HepG2 (cell line): ENCODE data around the gene MC2R. TPM values are rescaled to one million over a fixed set of nuclear protein-coding genes. Genes with fewer than 3 reads are reported as not detected.

Experiments used
- ATAC-seq: fragments of 200-7000 bp; cut with Tn5 transposase; 3 replicates; pipeline ENCODE4 v1.9.1; 2020; ENCODE audit warnings: mild to moderate bottlenecking, moderate library complexity
- BruUV-seq: library from RNA; stranded (reverse); fragments of 400-500 nt; replicated peaks from 2 replicates; lab custom pipeline; 2021; lab: Mats Ljungman, UMichigan
- CTCF ChIA-PET: fragments of 300-600 bp; formaldehyde crosslinking; extraction: SDS; loops from one replicate; lab custom pipeline; 2021; ENCODE audit warnings: low total read pairs, inconsistent platforms, low intra/inter-chr PET ratio; lab: Yijun Ruan, JAX
- POLR2A ChIA-PET: fragments of 350-600 bp; sonication (Branson Sonifier 250); formaldehyde crosslinking; loops from one replicate; lab custom pipeline; 2020; ENCODE audit warnings: antibody characterized with exemption, inconsistent platforms; lab: Yijun Ruan, JAX
- DNase-seq: peaks from one replicate; pipeline ENCODE4 v3.0.0-alpha.2; 2015; ENCODE audit warnings: low spot score
- FAIRE-seq: peaks from 3 replicates; lab custom pipeline; 2011; peaks lifted over from hg19 to GRCh38; lab: Jason Lieb, UNC
- H2AFZ ChIP-seq: one replicate; pipeline ENCODE4 v1.6.1; 2011; ENCODE audit warnings: low read length, inconsistent platforms
- H3K27ac ChIP-seq: fragments of 300-600 bp; 3 replicates; pipeline ENCODE4 v1.8.0; 2011; ENCODE audit warnings: mixed run types, mild to moderate bottlenecking, mixed read lengths, low read length, inconsistent platforms; ENCODE audit not compliant: insufficient read depth; ENCODE audit errors: extremely low read length
- H3K27me3 ChIP-seq, 2 experiments: fragments of 200-600 bp in 1 of 2; 2 replicates in 1 of 2; 3 replicates in 1 of 2; pipeline versions ENCODE4 v1.6.0 to v1.8.0; 2011; ENCODE audit warnings: low read length in 2 of 2, mild to moderate bottlenecking in 2 of 2, moderate library complexity in 2 of 2, inconsistent platforms in 1 of 2; ENCODE audit not compliant: insufficient read depth in 2 of 2, control insufficient read depth in 1 of 2
- H3K36me3 ChIP-seq, 2 experiments: fragments of 200-600 bp in 1 of 2; replicated peaks in 1 of 2; 2 replicates in 1 of 2; 3 replicates in 1 of 2; pipeline versions ENCODE4 v1.5.1 to v1.8.0; 2011; ENCODE audit warnings: low read length in 2 of 2, inconsistent platforms in 1 of 2; ENCODE audit not compliant: insufficient read depth in 2 of 2, control insufficient read depth in 1 of 2
- H3K4me1 ChIP-seq: 2 replicates; pipeline ENCODE4 v1.5.1; 2012; ENCODE audit warnings: low read length, inconsistent platforms; ENCODE audit not compliant: insufficient read depth
- H3K4me2 ChIP-seq: 2 replicates; pipeline ENCODE4 v1.6.0; 2011; ENCODE audit warnings: low read depth, low read length, inconsistent platforms
- H3K4me3 ChIP-seq, 3 experiments: fragments of 200-600 bp in 1 of 3; sonication (generic), shearing (Covaris generic) in 1 of 3; replicated peaks in 1 of 3; 2 replicates each; pipeline ENCODE4 v1.5.1; 2011 to 2016; ENCODE audit warnings: low read length in 3 of 3, inconsistent platforms in 2 of 3, low read depth in 2 of 3, mild to moderate bottlenecking in 2 of 3, control low read depth in 1 of 3, mixed read lengths in 1 of 3; ENCODE audit not compliant: insufficient read depth in 1 of 3
- H3K79me2 ChIP-seq: one replicate; pipeline ENCODE4 v1.6.1; 2011; ENCODE audit warnings: low read length, inconsistent platforms; ENCODE audit not compliant: insufficient read depth
- H3K9ac ChIP-seq: 2 replicates; pipeline ENCODE4 v1.6.0; 2011; ENCODE audit warnings: mild to moderate bottlenecking, low read depth, low read length, inconsistent platforms; ENCODE audit not compliant: insufficient read depth
- H3K9me3 ChIP-seq: 2 replicates; pipeline ENCODE4 v1.5.1; 2012; ENCODE audit warnings: mild to moderate bottlenecking, low read length
- H4K20me1 ChIP-seq: 2 replicates; pipeline ENCODE4 v1.6.0; 2011; ENCODE audit warnings: inconsistent platforms, mild to moderate bottlenecking, low read length, moderate library complexity; ENCODE audit not compliant: insufficient read depth
- E2F5 ChIP-seq: sonication (generic); formaldehyde crosslinking; conservative IDR thresholded peaks from 2 replicates; pipeline ENCODE4 v1.4.0; 2020; ENCODE audit warnings: missing genetic modification reagents
- MTF2 ChIP-seq: sonication (generic); formaldehyde crosslinking; IDR thresholded peaks from 2 replicates; pipeline ENCODE4 v1.5.0; 2020; ENCODE audit warnings: missing genetic modification reagents, borderline replicate concordance
- NKX3-1 ChIP-seq: sonication (generic); formaldehyde crosslinking; IDR thresholded peaks from 2 replicates; pipeline ENCODE4 v1.5.0; 2020; ENCODE audit warnings: missing genetic modification reagents
- POLR2G ChIP-seq: fragments of 200-400 bp; formaldehyde crosslinking; IDR thresholded peaks from 2 replicates; pipeline ENCODE4 v1.6.1; 2018; ENCODE audit warnings: mild to moderate bottlenecking, low read depth, low read length, moderate library complexity
- SATB2 ChIP-seq: sonication (generic); formaldehyde crosslinking; IDR thresholded peaks from 2 replicates; pipeline ENCODE4 v1.5.0; 2020; ENCODE audit warnings: missing genetic modification reagents
- ZNF431 ChIP-seq: sonication (generic); formaldehyde crosslinking; IDR thresholded peaks from 2 replicates; pipeline ENCODE4 v1.9.0; 2022; ENCODE audit warnings: missing genetic modification reagents, low read depth, mild to moderate bottlenecking, borderline replicate concordance
- WGBS: methylation state at CpG from one replicate; pipeline ENCODE4 v1.1.6; 2017; ENCODE audit warnings: low lambda C conversion rate; 5-methylcytosine and 5-hydroxymethylcytosine counted together
- in situ Hi-C: cut with HindIII; loops from 2 replicates; pipeline ENCODE4 v1.10.0; 2017; ENCODE audit warnings: low pct_unique_long_range_greater_than_20kb; ENCODE audit not compliant: extremely low pct_ligation_motif_present
- intact Hi-C: fragments of 100-400 bp; cut with micrococcal nuclease; formaldehyde crosslinking; loops from one replicate; pipeline ENCODE4 v1.10.0; 2022; ENCODE audit not compliant: unreplicated experiment
- polyA plus RNA-seq, 8 experiments: library from polyadenylated mRNA; depleted of rRNA in 3 of 8; stranded (reverse) in 7 of 8; unstranded in 1 of 8; fragments of >200 nt; fragmentation: Illumina TruSeq in 4 of 8; extraction: Trizol in 4 of 8; gene quantifications; 2 replicates each; pipeline versions ENCODE4 v1.2.1 to v1.2.3, GENCODE V29; 2011 to 2016; ENCODE audit warnings: low read depth in 4 of 8, missing spikeins in 1 of 8, mixed read lengths in 1 of 8; ENCODE audit not compliant: insufficient read depth in 1 of 8
- total RNA-seq, 5 experiments: library from RNA; depleted of rRNA; stranded (reverse); fragments of >200 nt; fragmentation: Illumina TruSeq; extraction: Trizol; gene quantifications; 2 replicates each; pipeline ENCODE4 v1.2.3, GENCODE V29; 2016; ENCODE audit warnings: low read depth in 1 of 5
- TF ChIP-seq, protein P1 (sequence below): sonication (generic); formaldehyde crosslinking; IDR thresholded peaks from 2 replicates; pipeline ENCODE4 v1.4.0; 2020; ENCODE audit warnings: mild to moderate bottlenecking, missing genetic modification reagents

MC2R gene
- total and polyA plus RNA-seq, 2 of the 13 experiments (the other 11 are each of a cell fraction or from before 2014, with no cell fraction given): not detected

- no peak for ATAC-seq
- Histone ChIP-seq H3K79me2 (no peaks in the 10 kb centered on the region), H4K20me1 (no peaks in the 10 kb centered on the region), H3K9ac (no peak overlapping the region), H3K4me2 (no peak overlapping the region), H3K27me3 (peaks cover 0 to 19% of the 10 kb centered on the region in 2 experiments; a peak in 3 of 5 replicates), H3K36me3 (no peaks in the 10 kb centered on the region), H2AFZ (no peak overlapping the region), H3K27ac (no peak overlapping the region), H3K4me1 (peaks cover 9% of the 10 kb centered on the region; the same call in 1 of the 2 replicates), H3K9me3 (no peaks in the 10 kb centered on the region), H3K4me3 (no peak overlapping the region)
- CTCF ChIA-PET: no interaction called here
- no peak for DNase-seq
- POLR2A ChIA-PET: no interaction called here
- WGBS: 42% methylated on average over 5 of the region's 5 CpGs
- no peak for TF ChIP-seq E2F5 (CRISPR knock-in tag)
- TF ChIP-seq MTF2 (CRISPR knock-in tag): no peak
- TF ChIP-seq ZNF431: no peak
- TF ChIP-seq, protein P1, sequence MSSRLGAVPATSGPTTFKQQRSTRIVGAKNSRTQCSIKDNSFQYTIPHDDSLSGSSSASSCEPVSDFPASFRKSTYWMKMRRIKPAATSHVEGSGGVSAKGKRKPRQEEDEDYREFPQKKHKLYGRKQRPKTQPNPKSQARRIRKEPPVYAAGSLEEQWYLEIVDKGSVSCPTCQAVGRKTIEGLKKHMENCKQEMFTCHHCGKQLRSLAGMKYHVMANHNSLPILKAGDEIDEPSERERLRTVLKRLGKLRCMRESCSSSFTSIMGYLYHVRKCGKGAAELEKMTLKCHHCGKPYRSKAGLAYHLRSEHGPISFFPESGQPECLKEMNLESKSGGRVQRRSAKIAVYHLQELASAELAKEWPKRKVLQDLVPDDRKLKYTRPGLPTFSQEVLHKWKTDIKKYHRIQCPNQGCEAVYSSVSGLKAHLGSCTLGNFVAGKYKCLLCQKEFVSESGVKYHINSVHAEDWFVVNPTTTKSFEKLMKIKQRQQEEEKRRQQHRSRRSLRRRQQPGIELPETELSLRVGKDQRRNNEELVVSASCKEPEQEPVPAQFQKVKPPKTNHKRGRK (CRISPR knock-in tag): no peak
- no peak for TF ChIP-seq NKX3-1 (CRISPR knock-in tag)
- no peak for TF ChIP-seq POLR2G
- no peak for TF ChIP-seq SATB2 (CRISPR knock-in tag)
- intact Hi-C loops (no loop called here), in situ Hi-C loops (no loop called here)
- FAIRE-seq: no peak
- no TSS peak for BruUV-seq
These were observed 20.8 kb downstream of the MC2R start for GRCh38 chr18:13894531-13894930.
